Mesendoderm (in vitro differentiated cells): Measurements from ENCODE around the gene ARRDC3.

Experiments
- DNase-seq: peaks from one replicate; pipeline ENCODE4 v3.0.0; 2013
- H2AK5ac ChIP-seq: 2 replicates; pipeline ENCODE4 v1.6.1; 2013; ENCODE audit warnings: low read length, inconsistent platforms
- H2BK120ac ChIP-seq: 2 replicates; pipeline ENCODE4 v1.6.1; 2013; ENCODE audit warnings: low read depth, mild to moderate bottlenecking, low read length, moderate library complexity, mixed read lengths
- H2BK15ac ChIP-seq: replicated peaks from 2 replicates; pipeline ENCODE4 v1.6.1; 2013; ENCODE audit warnings: low read depth, mild to moderate bottlenecking, moderate library complexity
- H2BK5ac ChIP-seq: 2 replicates; pipeline ENCODE4 v1.6.1; 2013; ENCODE audit warnings: low read length, inconsistent platforms
- H3K18ac ChIP-seq: 2 replicates; pipeline ENCODE4 v1.6.1; 2013; ENCODE audit warnings: mild to moderate bottlenecking, low read length, mixed read lengths
- H3K23ac ChIP-seq: one replicate; pipeline ENCODE4 v1.6.1; 2013; ENCODE audit warnings: low read length
- H3K27ac ChIP-seq: 2 replicates; pipeline ENCODE4 v1.5.1; 2013; ENCODE audit warnings: low read depth, mild to moderate bottlenecking, inconsistent platforms, low read length, moderate library complexity
- H3K27me3 ChIP-seq: 2 replicates; pipeline ENCODE4 v1.6.1; 2013; ENCODE audit warnings: low read length, control low read depth, mild to moderate bottlenecking, inconsistent platforms; ENCODE audit not compliant: insufficient read depth, poor library complexity
- H3K36me3 ChIP-seq: 2 replicates; pipeline ENCODE4 v1.6.1; 2013; ENCODE audit warnings: low read length, inconsistent platforms; ENCODE audit not compliant: control insufficient read depth, insufficient read depth
- H3K4ac ChIP-seq: one replicate; pipeline ENCODE4 v1.6.1; 2013; ENCODE audit warnings: low read depth, mild to moderate bottlenecking, low read length, moderate library complexity
- H3K4me1 ChIP-seq: 2 replicates; pipeline ENCODE4 v1.6.1; 2013; ENCODE audit warnings: low read depth, low read length, inconsistent platforms; ENCODE audit not compliant: control insufficient read depth
- H3K4me2 ChIP-seq: 2 replicates; pipeline ENCODE4 v1.6.1; 2013; ENCODE audit warnings: low read length
- H3K4me3 ChIP-seq: 2 replicates; pipeline ENCODE4 v1.5.1; 2013; ENCODE audit warnings: mild to moderate bottlenecking, low read length
- H3K56ac ChIP-seq: one replicate; pipeline ENCODE4 v1.6.1; 2013; ENCODE audit warnings: low read length
- H3K79me1 ChIP-seq: 2 replicates; pipeline ENCODE4 v1.6.1; 2013; ENCODE audit warnings: low read length, inconsistent platforms
- H3K79me2 ChIP-seq: 2 replicates; pipeline ENCODE4 v1.6.1; 2013; ENCODE audit warnings: mild to moderate bottlenecking, low read length; ENCODE audit not compliant: control insufficient read depth, insufficient read depth
- H3K9ac ChIP-seq: 2 replicates; pipeline ENCODE4 v1.6.1; 2013; ENCODE audit warnings: low read length, inconsistent platforms
- H4K5ac ChIP-seq: one replicate; pipeline ENCODE4 v1.6.1; 2013; ENCODE audit warnings: low read length
- H4K8ac ChIP-seq: one replicate; pipeline ENCODE4 v1.6.1; 2013; ENCODE audit warnings: low read depth, mild to moderate bottlenecking, control low read depth, low read length, moderate library complexity
- WGBS: extraction: QIAGEN DNeasy Blood & Tissue Kit; methylation state at CpG from one replicate; pipeline ENCODE4 v1.1.7; 2013; ENCODE audit warnings: low lambda C conversion rate, missing lambda C conversion rate; ENCODE audit not compliant: insufficient coverage; ENCODE audit errors: extremely low coverage; 5-methylcytosine and 5-hydroxymethylcytosine counted together

ARRDC3 gene

DNA sequence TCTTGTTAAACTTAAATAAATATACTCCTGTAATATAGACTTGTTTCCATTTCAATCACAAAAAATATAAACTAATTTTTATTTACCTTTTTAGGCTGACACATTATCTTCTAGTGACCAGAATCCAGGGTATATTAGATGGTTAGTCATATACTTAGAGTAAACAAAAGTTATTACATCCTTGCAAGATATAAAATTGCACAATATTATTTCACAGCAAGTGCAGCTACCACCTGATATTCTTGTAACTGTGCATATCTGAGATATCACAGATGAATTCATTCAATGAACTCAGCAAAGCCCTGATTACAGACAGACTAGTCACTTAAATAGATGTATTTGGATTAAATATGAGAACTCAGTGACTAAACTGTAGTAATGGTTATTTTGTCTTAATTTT lies 25.6 kb upstream of the ARRDC3 start:
- no peak overlapping the region for H3K4me3 ChIP-seq
- H3K4me2 ChIP-seq, result no peak overlapping the region
- H3K23ac ChIP-seq, result no peak overlapping the region
- no peak overlapping the region for H3K9ac ChIP-seq
- no peak overlapping the region for H2BK15ac ChIP-seq
- no peak overlapping the region for H2BK5ac ChIP-seq
- no peak overlapping the region for H2BK120ac ChIP-seq
- H3K4ac ChIP-seq, result no peak overlapping the region
- no peaks in the 10 kb centered on the region for H3K36me3 ChIP-seq
- H3K18ac ChIP-seq, result no peak overlapping the region
- H3K79me2 ChIP-seq, result no peaks in the 10 kb centered on the region
- H3K79me1 ChIP-seq, result no peaks in the 10 kb centered on the region
- no peak for DNase-seq
- no peak overlapping the region for H4K8ac ChIP-seq
- H3K56ac ChIP-seq, result no peak overlapping the region
- no peaks in the 10 kb centered on the region for H3K27me3 ChIP-seq
- no peak overlapping the region for H4K5ac ChIP-seq
- no peaks in the 10 kb centered on the region for H3K4me1 ChIP-seq
- no peak overlapping the region for H2AK5ac ChIP-seq
- no peak overlapping the region for H3K27ac ChIP-seq

DNA sequence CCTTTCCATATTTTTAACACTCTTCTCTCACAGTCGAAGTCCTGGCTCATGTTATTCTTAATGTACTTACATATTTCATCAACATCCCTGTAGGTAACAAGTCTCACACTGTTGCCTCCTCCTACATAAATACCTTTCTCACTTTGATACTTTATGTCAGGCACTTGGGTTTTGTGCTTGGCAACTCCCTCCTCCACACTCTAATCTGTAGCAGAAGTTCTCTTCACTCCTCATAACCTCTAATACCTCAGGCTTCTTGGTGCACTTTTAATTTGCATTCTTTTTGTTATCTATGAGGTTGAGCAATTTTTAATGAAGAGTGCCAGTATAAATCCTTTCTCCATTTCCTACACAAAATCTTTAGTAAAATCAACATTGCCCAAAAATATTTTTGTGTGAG lies 24.1 kb upstream of the ARRDC3 start:
- no peak for DNase-seq
- Histone ChIP-seq H2BK15ac (no peak overlapping the region), H3K79me1 (no peaks in the 10 kb centered on the region), H3K27ac (no peak overlapping the region), H2BK5ac (no peak overlapping the region), H3K18ac (no peak overlapping the region), H4K8ac (no peak overlapping the region), H3K56ac (no peak overlapping the region), H3K23ac (no peak overlapping the region), H3K27me3 (no peaks in the 10 kb centered on the region), H3K4me3 (no peak overlapping the region), H4K5ac (no peak overlapping the region), H3K4me1 (no peaks in the 10 kb centered on the region), H3K9ac (no peak overlapping the region), H3K36me3 (no peaks in the 10 kb centered on the region), H2BK120ac (no peak overlapping the region), H3K4me2 (no peak overlapping the region), H3K79me2 (no peaks in the 10 kb centered on the region), H2AK5ac (no peak overlapping the region), H3K4ac (no peak overlapping the region)
- WGBS, result 100% methylated on average over 1 of the region's 1 CpG

DNA sequence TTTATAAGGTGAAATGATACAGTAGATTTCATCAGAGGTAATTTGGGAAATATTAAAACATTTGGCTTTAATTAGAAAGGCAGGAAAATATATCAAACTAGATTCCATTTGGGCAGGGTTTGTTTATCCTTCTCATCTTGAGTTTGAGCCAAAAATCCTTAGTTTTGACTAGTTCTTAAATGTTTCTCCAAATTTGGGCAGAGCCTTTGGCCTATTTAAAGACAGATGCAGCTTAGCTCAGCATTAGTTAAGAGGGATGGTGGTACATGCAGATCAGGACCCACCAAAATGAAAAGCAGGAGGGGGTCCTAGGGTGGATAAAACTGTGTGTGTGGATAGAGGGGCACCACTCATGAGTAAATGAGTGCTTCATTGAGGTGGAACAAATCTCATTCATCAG lies 20.3 kb upstream of the ARRDC3 start:
- Histone ChIP-seq H2BK120ac (no peak overlapping the region), H4K8ac (no peak overlapping the region), H2BK5ac (no peak overlapping the region), H4K5ac (no peak overlapping the region), H3K79me1 (no peaks in the 10 kb centered on the region), H2AK5ac (no peak overlapping the region), H3K27me3 (no peaks in the 10 kb centered on the region), H2BK15ac (no peak overlapping the region), H3K27ac (no peak overlapping the region), H3K79me2 (no peaks in the 10 kb centered on the region), H3K4ac (no peak overlapping the region), H3K23ac (no peak overlapping the region), H3K56ac (no peak overlapping the region), H3K9ac (no peak overlapping the region), H3K4me3 (no peak overlapping the region), H3K36me3 (no peaks in the 10 kb centered on the region), H3K18ac (no peak overlapping the region), H3K4me1 (peaks cover 2% of the 10 kb centered on the region), H3K4me2 (no peak overlapping the region)
- DNase-seq, result no peak

DNA sequence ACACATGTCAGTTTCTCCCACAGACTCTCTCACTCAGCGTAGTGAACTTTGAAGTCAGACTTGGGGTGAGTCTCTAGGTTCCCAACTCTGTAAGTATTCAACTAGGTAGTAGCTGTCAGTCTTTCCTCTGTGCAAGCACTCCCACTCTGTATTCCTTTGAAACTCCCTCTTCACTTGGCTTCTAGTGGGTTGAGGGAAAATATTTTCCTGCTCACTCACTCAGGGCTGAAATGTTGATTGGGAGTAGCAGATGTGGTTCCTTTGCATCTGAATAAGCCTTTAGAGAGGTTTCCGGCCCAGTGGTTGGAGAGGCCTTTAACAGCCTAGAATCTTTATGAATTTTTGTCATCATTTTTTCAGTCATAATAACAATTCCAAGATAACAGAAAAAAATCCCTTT lies 18.1 kb upstream of the ARRDC3 start:
- Histone ChIP-seq H2BK120ac (no peak overlapping the region), H4K8ac (no peak overlapping the region), H3K27ac (no peak overlapping the region), H3K23ac (no peak overlapping the region), H3K4ac (no peak overlapping the region), H3K18ac (no peak overlapping the region), H3K56ac (peak overlapping the region; percentile 56), H3K27me3 (no peaks in the 10 kb centered on the region), H3K36me3 (no peaks in the 10 kb centered on the region), H3K4me2 (no peak overlapping the region), H3K9ac (no peak overlapping the region), H2AK5ac (no peak overlapping the region), H3K4me3 (no peak overlapping the region), H4K5ac (no peak overlapping the region), H2BK5ac (no peak overlapping the region), H2BK15ac (no peak overlapping the region), H3K4me1 (peaks cover 2% of the 10 kb centered on the region), H3K79me2 (no peaks in the 10 kb centered on the region), H3K79me1 (no peaks in the 10 kb centered on the region)
- no peak for DNase-seq
- no CpG with 5 or more reads among the region's 2 CpGs for WGBS

DNA sequence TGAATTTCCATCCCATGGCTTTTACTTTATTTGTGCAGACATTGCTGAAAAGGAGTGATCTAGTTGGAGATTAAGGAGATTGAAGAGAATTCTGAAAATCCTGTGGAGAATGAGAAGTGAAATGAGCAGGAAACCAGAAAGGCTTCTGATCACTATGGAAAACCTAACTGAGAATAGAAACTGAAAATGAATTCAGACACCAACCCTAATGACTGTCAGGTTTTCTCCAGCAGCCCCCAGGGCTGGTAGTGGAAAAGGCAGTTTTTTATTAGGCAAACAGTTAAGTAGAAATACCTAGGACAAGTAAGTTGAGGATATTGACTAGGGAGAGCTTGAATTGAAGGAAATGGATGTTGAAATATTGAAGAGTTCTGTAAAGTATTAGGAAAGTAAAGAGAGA lies 14.7 kb upstream of the ARRDC3 start:
- H2AK5ac ChIP-seq, result no peak overlapping the region
- H3K4me2 ChIP-seq, result no peak overlapping the region
- H3K4me1 ChIP-seq, result peaks cover 2% of the 10 kb centered on the region
- no peak overlapping the region for H4K8ac ChIP-seq
- no peaks in the 10 kb centered on the region for H3K79me1 ChIP-seq
- H2BK120ac ChIP-seq, result no peak overlapping the region
- no peaks in the 10 kb centered on the region for H3K27me3 ChIP-seq
- no peak overlapping the region for H4K5ac ChIP-seq
- H3K27ac ChIP-seq, result no peak overlapping the region
- H2BK5ac ChIP-seq, result no peak overlapping the region
- no peak overlapping the region for H2BK15ac ChIP-seq
- H3K18ac ChIP-seq, result no peak overlapping the region
- H3K79me2 ChIP-seq, result no peaks in the 10 kb centered on the region
- H3K23ac ChIP-seq, result no peak overlapping the region
- H3K4me3 ChIP-seq, result no peak overlapping the region
- no peaks in the 10 kb centered on the region for H3K36me3 ChIP-seq
- no peak overlapping the region for H3K4ac ChIP-seq
- no peak overlapping the region for H3K9ac ChIP-seq
- H3K56ac ChIP-seq, result no peak overlapping the region
- no peak for DNase-seq

DNA sequence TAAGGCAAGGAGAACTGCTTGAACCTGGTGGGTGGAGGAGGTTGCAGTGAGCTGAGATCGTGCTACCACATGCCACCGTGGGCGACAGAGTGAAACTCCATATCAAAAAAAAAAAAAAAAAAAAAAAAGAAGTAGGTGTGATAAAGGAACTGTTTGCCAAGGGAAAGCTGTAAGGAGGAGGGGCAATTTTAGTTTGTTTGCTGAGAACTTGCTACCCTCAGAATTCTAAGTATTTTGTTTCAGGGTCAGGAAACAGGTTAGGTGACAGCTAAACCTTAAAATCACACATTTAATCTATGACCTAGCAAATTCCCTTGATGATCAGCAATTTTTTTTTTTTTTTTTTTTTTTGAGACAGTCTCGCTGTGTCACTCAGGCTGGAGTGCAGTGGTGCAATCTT lies 7.2 kb upstream of the ARRDC3 start:
- no peak overlapping the region for H4K5ac ChIP-seq
- H3K23ac ChIP-seq, result no peak overlapping the region
- H2BK5ac ChIP-seq, result no peak overlapping the region
- H3K4me1 ChIP-seq, result no peaks in the 10 kb centered on the region
- H3K56ac ChIP-seq, result no peak overlapping the region
- no peak overlapping the region for H3K4me3 ChIP-seq
- H3K27ac ChIP-seq, result no peak overlapping the region
- H3K36me3 ChIP-seq, result no peaks in the 10 kb centered on the region
- no peaks in the 10 kb centered on the region for H3K79me2 ChIP-seq
- no peak for DNase-seq
- no CpG with 5 or more reads among the region's 4 CpGs for WGBS
- H2BK120ac ChIP-seq, result no peak overlapping the region
- no peaks in the 10 kb centered on the region for H3K79me1 ChIP-seq
- H3K4ac ChIP-seq, result no peak overlapping the region
- no peak overlapping the region for H3K18ac ChIP-seq
- H3K4me2 ChIP-seq, result no peak overlapping the region
- no peak overlapping the region for H4K8ac ChIP-seq
- H3K27me3 ChIP-seq, result no peaks in the 10 kb centered on the region
- H2BK15ac ChIP-seq, result no peak overlapping the region
- no peak overlapping the region for H2AK5ac ChIP-seq
- no peak overlapping the region for H3K9ac ChIP-seq
